Esophagus mucosa (tissue), 1 donor: ENCODE data around the gene CCT7. TPM values are rescaled to one million over a fixed set of nuclear protein-coding genes. Genes with fewer than 3 reads are reported as not detected.
"Not testable (repeated sequence)": the region's sequence is repeated elsewhere in the genome, so short reads cannot be mapped to it uniquely, and the experiment has no call there.

ENCODE experiments used
- ATAC-seq: fragments of 200-7000 bp; cut with Tn5 transposase; one replicate; pipeline ENCODE4 v1.9.1; 2020
- total RNA-seq: library from RNA; stranded (reverse); gene quantifications from one replicate; pipeline ENCODE4 v1.2.4, GENCODE V29; 2023
- donor health status: DM: yes; HTN: yes; CAD: no.

The CCT7 gene
- total RNA-seq, 1 donor from 2014 or later: 253 TPM

GRCh38 chr2:73255907-73256617, 22.0 kb downstream of the CCT7 start:
- no peak for ATAC-seq

DNA sequence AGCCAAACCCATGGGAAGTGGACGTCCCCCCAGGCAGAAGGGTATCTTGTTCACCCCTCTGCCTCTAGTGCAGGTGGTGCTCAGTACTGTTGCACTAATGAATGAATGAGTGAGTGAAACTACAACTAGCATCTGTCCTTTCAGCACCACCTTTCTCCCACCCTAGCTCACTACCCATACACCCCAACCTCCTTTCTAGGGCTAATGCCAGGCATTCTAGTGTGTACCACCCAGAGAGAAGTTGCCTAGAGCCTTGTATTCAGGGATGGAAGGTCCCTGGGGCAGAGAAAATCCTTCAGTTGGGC, 22.5 kb downstream of the CCT7 start:
- ATAC-seq: no peak

DNA sequence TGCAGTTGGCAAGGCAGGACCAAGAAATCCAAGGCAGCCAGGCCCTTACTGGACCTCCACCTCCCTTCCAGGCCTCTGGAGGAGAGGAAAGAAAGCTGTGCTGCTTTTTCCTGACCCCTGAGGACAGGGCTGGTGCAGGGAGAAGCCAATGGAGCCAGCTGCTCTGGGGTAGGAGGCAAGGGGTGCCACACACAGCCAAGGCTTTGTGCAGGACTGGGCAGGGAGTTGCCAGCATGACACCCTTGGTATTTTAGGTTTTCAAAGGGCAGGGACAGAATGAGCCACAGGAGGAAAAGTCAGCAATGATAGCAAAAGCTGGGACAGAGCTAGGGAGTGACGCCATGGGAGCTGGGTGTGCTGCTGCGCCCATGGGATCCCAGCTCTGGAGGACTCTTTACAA, 22.9 kb downstream of the CCT7 start:
- no peak for ATAC-seq

- ATAC-seq: no peak
These were observed 23.5 kb downstream of the CCT7 start for GRCh38 chr2:73257425-73258125.

DNA sequence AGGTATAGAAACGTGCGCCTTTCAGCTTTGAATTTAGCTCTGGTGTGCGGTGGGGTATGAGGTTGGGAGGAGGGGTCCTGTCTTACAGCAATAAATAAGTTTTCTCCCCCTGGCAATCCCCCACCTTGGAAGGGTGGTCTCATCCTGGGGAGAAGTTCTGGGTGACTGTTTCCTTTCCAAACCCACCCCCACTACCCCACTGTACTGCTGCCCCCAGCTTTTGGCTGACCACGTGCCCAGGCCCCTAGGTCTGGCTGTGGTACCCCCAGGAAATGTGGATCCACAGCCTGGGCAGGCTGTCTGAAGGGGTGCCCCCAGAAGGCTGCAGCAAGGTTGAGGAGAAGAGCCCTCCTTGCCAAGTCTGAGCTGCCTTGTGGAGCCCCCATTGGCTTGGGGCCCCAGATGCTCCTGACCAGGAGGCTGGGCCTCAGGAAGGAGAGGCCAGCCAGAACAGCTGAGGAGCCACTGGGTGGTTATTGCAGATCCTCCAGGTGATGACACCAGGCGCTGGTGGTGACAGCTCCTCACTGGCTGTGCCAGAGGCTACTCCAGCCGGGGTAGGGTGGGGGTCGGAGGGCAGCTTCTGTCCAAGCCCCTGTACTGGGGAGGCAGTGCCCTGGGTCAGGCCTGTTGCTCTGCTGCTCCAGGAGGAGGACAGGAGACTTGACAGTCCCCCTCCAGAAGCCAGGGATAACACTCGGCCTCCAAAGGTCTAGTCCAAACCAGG, 24.2 kb downstream of the CCT7 start:
- no peak for ATAC-seq

GRCh38 chr2:73258913-73259215, 24.8 kb downstream of the CCT7 start:
- ATAC-seq: no peak

DNA sequence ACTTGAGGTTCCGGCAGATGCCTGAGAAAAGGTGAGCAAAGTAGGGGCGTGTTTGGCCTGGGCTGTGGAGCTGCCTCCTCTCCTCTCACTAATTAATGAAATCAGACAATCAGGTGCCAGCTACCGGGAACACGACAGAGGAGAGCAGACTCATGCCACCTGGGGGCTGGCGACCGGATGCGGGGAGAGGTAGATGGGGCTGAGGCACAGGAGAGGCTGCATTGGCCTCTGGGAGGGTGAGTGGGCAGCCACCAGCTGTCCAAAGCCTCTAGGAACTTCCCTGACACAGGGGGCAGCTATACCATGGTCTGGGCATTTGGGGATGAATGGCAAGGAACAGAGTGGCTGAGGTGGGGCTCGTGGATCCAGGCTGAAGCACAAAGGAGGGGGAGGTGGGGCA, 25.2 kb downstream of the CCT7 start:
- ATAC-seq: no peak

- no peak for ATAC-seq
These were observed 25.7 kb downstream of the CCT7 start for GRCh38 chr2:73259704-73260337.

DNA sequence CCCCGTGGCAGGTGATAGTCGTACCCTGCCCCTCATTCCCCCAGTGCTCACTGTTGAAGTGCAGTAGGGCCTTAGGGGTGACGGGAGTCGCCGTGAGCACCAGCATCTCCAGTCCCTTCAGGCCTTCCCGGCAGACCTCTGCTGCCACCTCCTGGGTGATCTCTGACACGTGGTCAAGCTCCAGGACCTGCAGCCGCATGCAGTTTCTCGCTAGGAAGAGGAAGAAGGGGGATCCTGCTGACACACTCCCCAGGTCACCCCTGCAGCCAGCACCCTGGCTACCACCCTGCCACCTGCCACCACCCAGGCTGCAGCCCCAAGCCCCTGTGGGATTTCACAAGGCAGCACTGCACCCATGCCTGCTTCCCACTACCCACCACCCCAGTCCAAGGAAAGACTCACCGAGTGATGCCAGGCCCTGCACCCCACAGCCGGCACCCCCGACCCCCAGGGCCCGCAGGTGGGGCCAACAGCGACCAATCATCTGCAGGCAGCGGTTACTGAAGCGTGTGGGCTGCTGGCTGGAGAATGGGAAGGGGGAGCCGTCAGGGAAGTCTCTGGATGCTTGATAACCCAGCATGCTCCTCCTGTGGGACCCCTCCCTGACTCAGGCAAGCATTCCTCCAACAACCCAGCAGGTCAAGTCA, 26.4 kb downstream of the CCT7 start:
- ATAC-seq: peak; percentile 68

GRCh38 chr2:73262108-73262651, 28.1 kb downstream of the CCT7 start:
- ATAC-seq: no peak

- ATAC-seq: not testable (repeated sequence)
These were observed 28.8 kb downstream of the CCT7 start for GRCh38 chr2:73262691-73263429.

DNA sequence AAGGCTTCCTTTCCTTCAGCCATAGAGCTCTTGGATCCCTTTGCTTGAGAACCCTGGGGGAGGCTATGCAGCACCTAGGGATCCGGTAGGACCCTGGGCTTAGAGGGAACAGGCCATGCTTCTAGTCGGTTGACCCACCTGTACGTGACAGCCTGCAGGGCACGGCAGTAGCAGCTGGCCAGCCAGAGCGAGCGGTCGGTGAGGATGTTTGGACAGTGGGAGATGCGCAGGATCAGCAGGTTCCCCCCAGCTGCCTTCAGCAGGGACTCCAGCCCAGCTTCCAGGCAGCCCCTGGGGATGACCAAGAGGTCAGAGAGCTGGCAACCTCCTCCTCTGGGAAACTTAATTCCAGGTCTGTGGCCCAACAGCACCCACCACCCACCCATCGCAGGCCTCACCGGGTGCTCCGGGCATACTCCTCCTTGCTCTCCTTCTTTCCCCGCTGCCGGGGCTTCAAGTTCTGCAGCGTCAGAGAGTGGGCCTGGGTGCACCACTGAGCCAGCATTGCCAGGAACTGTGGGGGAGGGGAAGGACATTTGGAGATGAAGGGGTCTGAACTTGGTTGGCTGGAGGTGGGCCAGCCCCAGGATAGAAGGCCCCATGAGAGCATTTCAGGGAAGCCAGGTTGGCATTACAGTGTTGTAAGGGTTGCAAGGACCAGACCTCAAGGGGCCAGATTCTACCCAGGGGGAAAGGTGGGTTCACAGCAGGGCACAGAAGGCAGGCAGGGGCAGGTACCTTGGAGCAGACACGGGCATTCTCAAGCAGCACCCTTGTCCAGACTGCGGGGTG, 29.6 kb downstream of the CCT7 start:
- ATAC-seq: no peak

- ATAC-seq: no peak
These were observed 30.2 kb downstream of the CCT7 start for GRCh38 chr2:73264332-73264606.

DNA sequence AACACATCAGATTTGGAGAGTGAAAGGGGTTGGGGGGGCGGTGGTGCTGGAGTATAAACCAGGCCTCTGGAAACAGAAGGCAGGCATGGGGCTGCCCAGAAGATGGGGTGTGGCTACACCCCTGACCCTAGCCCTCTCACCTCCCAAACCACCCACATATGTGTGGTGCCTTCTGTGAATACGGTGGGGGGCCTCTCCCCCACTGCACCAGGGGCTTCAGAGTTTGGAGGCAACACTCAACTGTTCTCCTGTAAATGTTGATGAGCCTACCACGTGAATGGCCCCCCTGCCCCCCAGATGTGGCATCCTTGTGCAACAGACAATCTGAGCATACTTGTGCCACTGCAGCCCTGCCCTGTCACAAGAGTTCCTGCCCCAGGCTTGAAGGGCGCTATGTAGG, 30.7 kb downstream of the CCT7 start:
- no peak for ATAC-seq

DNA sequence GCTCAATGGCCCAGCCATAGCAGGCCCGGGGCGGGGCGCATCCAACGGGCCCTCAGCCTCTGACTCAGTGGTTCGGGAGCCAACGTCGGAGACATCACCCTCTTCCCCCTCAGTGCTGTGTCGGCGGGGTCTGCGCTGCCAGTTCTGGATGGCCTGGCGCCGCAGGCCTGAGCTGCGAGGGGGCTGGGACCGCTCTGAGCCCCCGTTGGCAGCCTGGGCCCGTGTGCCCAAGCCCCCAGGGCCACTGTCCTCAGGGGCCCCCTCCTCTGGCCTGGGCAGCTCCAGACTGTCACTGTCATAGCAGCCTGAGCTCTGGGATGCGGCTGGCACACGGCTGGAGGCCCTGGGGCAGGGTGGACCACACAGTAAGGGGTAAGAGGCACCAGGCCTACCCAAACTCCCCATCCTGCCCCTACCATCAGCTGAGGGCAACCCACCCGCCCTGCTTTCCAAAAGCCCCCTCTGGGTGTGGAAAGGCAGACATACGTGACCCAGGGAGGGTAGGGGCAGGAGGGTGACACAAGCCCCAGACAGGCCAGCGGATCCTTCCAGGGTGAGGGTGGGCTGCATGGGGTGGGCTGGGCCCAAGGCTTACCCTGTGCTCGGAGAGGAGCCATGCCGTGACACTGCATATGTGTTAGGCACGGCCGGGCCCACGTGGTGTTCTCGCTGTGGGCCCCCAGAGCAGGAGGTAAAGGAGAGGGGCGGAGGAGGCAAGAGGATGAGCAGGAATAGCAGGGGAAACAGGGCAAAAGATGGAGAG, 31.4 kb downstream of the CCT7 start:
- no peak for ATAC-seq

- ATAC-seq: no peak
These were observed 32.2 kb downstream of the CCT7 start for GRCh38 chr2:73266061-73266901.

DNA sequence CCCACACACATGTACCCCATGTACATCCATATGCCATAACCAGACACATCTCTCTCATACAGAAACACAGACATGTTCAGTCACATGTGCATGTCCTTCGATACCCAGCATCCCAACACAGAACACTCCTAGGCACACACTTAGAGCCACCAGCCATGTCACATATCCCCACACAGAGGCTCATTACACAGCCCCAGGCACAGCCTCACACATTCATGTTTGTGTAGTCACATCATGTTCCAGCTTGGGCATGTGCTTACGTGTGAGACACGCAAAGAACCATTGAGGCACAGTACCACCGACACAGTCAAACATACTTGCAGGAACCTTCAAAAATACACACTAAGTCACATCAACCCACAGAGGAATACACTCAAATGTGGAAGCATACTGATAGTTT, 32.9 kb downstream of the CCT7 start:
- no peak for ATAC-seq

DNA sequence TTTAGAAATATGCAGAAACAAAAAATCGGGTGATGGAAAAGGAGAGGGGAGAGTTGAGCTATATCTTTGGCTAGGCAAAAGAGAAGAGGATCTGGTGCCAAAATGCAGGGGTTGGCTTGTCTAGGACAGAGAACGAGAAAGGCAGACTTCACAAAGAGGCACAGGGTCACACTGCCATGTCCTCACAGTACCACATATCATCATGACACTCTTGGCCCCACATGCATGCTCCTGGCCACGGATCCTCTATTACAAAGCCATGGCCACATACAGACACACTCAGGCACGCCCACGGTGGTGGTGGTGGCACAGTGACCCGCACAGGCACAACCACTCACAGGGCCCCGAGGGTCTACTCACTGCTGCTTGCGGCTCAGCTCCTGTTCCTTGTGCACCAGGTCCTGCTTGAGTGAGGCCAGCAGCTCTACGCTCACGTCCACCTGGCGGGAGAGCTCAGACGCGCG, 34.3 kb downstream of the CCT7 start:
- no peak for ATAC-seq

DNA sequence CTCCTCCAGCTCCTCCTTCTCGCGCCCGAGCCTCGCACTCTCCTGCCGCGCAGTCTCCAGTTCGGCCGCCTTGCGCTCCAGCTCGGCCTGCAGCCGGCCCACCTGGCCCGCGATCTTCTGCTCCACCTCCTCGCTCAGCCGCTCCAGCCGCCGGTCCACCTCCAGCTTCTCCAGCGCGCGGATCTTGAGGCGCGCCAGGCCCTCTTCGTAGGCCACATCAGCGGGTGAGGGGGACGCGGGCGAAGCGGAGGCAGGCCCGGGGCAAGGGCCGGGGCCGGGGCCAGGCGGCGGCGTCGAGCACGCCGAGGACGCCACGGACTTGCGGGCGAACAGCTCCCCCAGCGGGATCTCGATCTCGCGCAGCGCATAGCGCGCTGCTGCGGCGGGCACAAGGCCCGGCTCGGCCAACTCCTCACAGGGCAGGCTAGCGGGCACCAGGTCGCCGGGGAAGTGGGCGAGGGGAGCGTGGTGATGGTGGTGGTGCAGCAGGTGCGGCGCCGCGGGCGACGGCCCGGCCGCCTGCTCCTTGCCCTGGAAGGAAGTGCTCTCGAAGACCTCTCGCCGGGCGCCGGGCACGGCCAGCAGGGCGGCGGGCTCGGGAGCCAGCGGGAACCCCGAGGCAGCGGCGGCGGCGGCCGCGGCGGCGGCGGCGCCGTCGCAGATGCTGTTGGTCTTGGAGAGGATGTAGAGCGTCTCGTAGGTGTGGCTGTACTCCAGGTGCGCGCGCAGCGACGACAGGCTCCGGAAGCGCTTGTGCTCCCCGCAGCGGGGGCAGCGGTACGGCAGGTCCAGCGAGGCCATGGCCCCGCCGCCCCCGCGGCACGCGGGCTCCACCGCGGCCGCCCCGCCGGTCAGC, 35.0 kb downstream of the CCT7 start:
- peak; percentile 76 for ATAC-seq
